Suprapubic skin (tissue), 3 donors: ENCODE measurements around the gene PIP5K1B.

Experiments
- EP300 ChIP-seq: sonication (generic); formaldehyde crosslinking; IDR thresholded peaks from one replicate; pipeline ENCODE4 v1.6.1; 2017; ENCODE audit warnings: antibody characterized with exemption
- POLR2A ChIP-seq, 2 donors: fragments of 450-650 bp; IDR thresholded peaks; one replicate each; pipeline ENCODE4 v1.6.1; 2017; ENCODE audit warnings: antibody characterized with exemption in 2 of 2, mild to moderate bottlenecking in 2 of 2, moderate library complexity in 2 of 2
- TF ChIP-seq, protein P1 (sequence below), 2 donors: fragments of 200-600 bp in 1 of 2; fragments of 450-650 bp in 1 of 2; sonication (generic) in 1 of 2; IDR thresholded peaks; one replicate each; pipeline ENCODE4 v1.5.1; 2016 to 2019; ENCODE audit warnings: antibody characterized with exemption in 2 of 2, mild to moderate bottlenecking in 1 of 2, moderate library complexity in 1 of 2

DNA sequence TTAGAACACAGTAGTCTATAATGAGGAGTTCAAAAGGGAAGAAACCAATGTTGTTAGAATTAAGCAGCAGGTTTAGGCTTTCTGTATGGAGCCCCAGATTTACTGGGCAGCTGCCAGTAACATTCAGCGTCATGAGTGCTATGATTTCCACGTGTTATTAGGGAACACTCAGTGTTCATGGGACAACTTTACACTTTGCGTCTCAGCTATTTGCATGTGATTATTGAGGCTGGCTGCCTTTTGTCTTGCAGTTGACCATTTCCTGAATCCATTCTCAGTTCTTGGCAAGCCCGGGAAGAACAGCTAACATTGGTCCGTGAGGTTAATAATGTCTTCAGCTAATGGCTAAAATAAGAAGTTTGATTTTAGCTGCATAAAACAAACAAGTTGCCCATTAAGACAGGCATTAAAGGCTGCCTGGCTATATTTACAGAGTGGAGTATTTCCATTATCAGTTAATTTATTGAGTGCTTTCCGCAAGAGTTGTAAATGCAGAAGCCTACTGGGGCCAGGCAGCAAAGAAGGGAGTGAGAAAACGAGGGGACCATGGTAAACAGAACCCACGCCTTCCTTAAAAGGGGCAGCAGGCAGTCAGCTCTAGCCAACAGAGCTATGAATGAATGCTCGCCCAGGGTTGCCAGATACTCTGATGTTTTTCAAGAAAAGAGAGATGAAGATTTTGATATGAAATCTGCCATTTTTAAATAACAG lies 120.9 kb downstream of the PIP5K1B start:
- TF ChIP-seq, protein P1, sequence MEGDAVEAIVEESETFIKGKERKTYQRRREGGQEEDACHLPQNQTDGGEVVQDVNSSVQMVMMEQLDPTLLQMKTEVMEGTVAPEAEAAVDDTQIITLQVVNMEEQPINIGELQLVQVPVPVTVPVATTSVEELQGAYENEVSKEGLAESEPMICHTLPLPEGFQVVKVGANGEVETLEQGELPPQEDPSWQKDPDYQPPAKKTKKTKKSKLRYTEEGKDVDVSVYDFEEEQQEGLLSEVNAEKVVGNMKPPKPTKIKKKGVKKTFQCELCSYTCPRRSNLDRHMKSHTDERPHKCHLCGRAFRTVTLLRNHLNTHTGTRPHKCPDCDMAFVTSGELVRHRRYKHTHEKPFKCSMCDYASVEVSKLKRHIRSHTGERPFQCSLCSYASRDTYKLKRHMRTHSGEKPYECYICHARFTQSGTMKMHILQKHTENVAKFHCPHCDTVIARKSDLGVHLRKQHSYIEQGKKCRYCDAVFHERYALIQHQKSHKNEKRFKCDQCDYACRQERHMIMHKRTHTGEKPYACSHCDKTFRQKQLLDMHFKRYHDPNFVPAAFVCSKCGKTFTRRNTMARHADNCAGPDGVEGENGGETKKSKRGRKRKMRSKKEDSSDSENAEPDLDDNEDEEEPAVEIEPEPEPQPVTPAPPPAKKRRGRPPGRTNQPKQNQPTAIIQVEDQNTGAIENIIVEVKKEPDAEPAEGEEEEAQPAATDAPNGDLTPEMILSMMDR (IDR thresholded peaks at IDR 0.05): no peak
- TF ChIP-seq EP300 (no peak), POLR2A (IDR thresholded peaks at IDR 0.05) (no peak)
